Esophagus muscularis mucosa (tissue), 4 donors: ENCODE results near the gene SCFD2. TPM values are rescaled to one million over a fixed set of nuclear protein-coding genes. Genes with fewer than 3 reads are reported as not detected.

Source experiments
- DNase-seq: peaks from one replicate; pipeline ENCODE4 v3.0.0-alpha.2; 2017; ENCODE audit errors: extremely low spot score
- H3K27ac ChIP-seq, 4 donors: fragments of 200-600 bp; sonication (generic); replicated peaks in 1 of 4; 1 replicate in 3 of 4; 2 replicates in 1 of 4; pipeline ENCODE4 v1.5.1; 2016 to 2019; ENCODE audit warnings: mild to moderate bottlenecking in 1 of 4
- H3K27me3 ChIP-seq, 4 donors: fragments of 200-600 bp; sonication (generic); one replicate each; pipeline versions ENCODE4 v1.5.1 to v1.6.0; 2016 to 2019
- H3K36me3 ChIP-seq, 4 donors: fragments of 200-600 bp; sonication (generic); one replicate each; pipeline ENCODE4 v1.5.1; 2016 to 2019
- H3K4me1 ChIP-seq, 4 donors: fragments of 200-600 bp; sonication (generic); one replicate each; pipeline ENCODE4 v1.5.1; 2016 to 2019
- H3K4me3 ChIP-seq, 4 donors: fragments of 200-600 bp; sonication (generic); 1 replicate in 2 of 4; 2 replicates in 2 of 4; pipeline ENCODE4 v1.5.1; 2016 to 2019; ENCODE audit warnings: mild to moderate bottlenecking in 4 of 4, moderate library complexity in 1 of 4
- H3K9me3 ChIP-seq, 4 donors: fragments of 200-600 bp; sonication (generic); 1 replicate in 3 of 4; 2 replicates in 1 of 4; pipeline ENCODE4 v1.5.1; 2016 to 2019
- EP300 ChIP-seq: sonication (generic); formaldehyde crosslinking; IDR thresholded peaks from one replicate; pipeline ENCODE4 v1.6.1; 2017; ENCODE audit warnings: antibody characterized with exemption
- POLR2A ChIP-seq: fragments of 450-650 bp; IDR thresholded peaks from one replicate; pipeline ENCODE4 v1.6.1; 2017; ENCODE audit warnings: antibody characterized with exemption, moderate library complexity, mild to moderate bottlenecking, low read depth
- POLR2AphosphoS5 ChIP-seq, 2 donors: sonication (generic); formaldehyde crosslinking; IDR thresholded peaks; one replicate each; pipeline ENCODE4 v1.6.1; 2017; ENCODE audit warnings: antibody characterized with exemption in 2 of 2
- WGBS: methylation state at CpG from one replicate; pipeline ENCODE4 v1.1.5; 2018; 5-methylcytosine and 5-hydroxymethylcytosine counted together
- intact Hi-C: fragments of 100-400 bp; cut with DNase I; formaldehyde crosslinking; loops from one replicate; pipeline ENCODE4 v1.15.1; 2023
- total RNA-seq, 4 donors: library from RNA; depleted of rRNA; stranded (reverse); fragments of >200 nt; gene quantifications; one replicate each; pipeline versions ENCODE4 v1.1.0 to v1.2.1, GENCODE V29; 2016
- TF ChIP-seq, protein P1 (sequence below), 3 experiments: fragments of 200-600 bp in 2 of 3; fragments of 450-650 bp in 1 of 3; sonication (generic) in 2 of 3; IDR thresholded peaks; one replicate each; pipeline ENCODE4 v1.5.1; 2017 to 2019; ENCODE audit warnings: antibody characterized with exemption in 3 of 3, mild to moderate bottlenecking in 2 of 3, moderate library complexity in 1 of 3

SCFD2 gene
- total RNA-seq, 4 donors from 2014 or later = 10.0 to 15.7 (median 12.7) TPM

DNA sequence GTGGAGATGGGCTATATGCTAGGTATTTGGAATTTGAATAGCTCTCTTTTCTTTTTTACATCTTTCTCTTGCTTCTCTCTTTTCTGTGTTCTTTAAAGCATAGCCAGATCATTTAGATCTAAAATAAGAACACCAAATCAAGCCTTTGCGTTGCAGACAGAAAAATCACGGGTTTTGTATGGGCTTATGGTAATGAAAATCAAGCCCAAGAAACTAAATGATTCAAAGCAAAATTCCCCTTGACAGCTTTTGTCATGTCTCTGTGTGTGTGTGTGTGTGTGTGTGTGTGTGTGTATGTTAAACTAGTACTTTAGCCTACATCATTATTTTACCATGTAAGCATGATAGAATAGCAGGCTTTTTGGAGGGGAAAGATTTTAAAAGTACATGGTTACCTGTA, 505.5 kb downstream of the SCFD2 start:
- no peak for DNase-seq
- intact Hi-C loops = loop anchor here (5.0 kb wide), 2 partner anchors 33 to 138 kb away; no protein-coding TSS in a partner anchor
- no peak for TF ChIP-seq POLR2A
- TF ChIP-seq, protein P1, sequence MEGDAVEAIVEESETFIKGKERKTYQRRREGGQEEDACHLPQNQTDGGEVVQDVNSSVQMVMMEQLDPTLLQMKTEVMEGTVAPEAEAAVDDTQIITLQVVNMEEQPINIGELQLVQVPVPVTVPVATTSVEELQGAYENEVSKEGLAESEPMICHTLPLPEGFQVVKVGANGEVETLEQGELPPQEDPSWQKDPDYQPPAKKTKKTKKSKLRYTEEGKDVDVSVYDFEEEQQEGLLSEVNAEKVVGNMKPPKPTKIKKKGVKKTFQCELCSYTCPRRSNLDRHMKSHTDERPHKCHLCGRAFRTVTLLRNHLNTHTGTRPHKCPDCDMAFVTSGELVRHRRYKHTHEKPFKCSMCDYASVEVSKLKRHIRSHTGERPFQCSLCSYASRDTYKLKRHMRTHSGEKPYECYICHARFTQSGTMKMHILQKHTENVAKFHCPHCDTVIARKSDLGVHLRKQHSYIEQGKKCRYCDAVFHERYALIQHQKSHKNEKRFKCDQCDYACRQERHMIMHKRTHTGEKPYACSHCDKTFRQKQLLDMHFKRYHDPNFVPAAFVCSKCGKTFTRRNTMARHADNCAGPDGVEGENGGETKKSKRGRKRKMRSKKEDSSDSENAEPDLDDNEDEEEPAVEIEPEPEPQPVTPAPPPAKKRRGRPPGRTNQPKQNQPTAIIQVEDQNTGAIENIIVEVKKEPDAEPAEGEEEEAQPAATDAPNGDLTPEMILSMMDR (IDR thresholded peaks at IDR 0.05) = no peak
- no peak for TF ChIP-seq EP300
- no peak for TF ChIP-seq POLR2AphosphoS5 (IDR thresholded peaks at IDR 0.05)
- peaks cover 0 to 2% (median 0%) of the 10 kb centered on the region in 4 donors for H3K36me3 ChIP-seq
- peaks cover 0 to 8% (median 7%) of the 10 kb centered on the region in 4 donors for H3K9me3 ChIP-seq
- 87% methylated on average over 2 of the region's 2 CpGs for WGBS
- peaks cover 0 to 26% (median 8%) of the 10 kb centered on the region in 4 donors for H3K27me3 ChIP-seq
- H3K4me1 ChIP-seq = peaks cover 15 to 31% (median 26%) of the 10 kb centered on the region in 4 donors
- H3K27ac ChIP-seq = no peak overlapping the region
- H3K4me3 ChIP-seq = no peak overlapping the region

DNA sequence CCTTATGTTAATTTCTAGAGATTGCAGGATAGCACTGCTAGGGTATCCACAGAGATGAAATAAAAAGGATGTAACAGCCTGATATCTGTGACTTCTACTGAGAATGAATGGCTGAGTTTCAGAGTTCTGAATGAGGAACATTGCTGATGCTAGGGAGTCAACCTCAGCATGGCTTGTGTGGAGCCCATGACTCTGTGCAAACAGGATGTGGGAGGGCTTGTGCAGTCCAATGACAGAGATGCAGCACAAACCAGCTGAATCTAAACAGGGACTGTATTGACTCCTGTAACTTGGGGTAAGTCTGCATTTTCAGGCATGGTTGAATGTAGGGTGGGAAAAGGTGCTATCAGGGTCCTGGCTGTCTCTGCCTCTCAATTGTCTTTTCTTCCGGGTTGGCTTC, 509.1 kb downstream of the SCFD2 start:
- H3K36me3 ChIP-seq = no peaks in the 10 kb centered on the region
- H3K27me3 ChIP-seq = peaks cover 0 to 9% (median 0%) of the 10 kb centered on the region in 4 donors
- intact Hi-C loops = no loop called here
- no peak for DNase-seq
- peaks cover 18 to 25% (median 25%) of the 10 kb centered on the region in 4 donors for H3K4me1 ChIP-seq
- no peak overlapping the region for H3K4me3 ChIP-seq
- H3K27ac ChIP-seq = no peak overlapping the region
- WGBS = 100% methylated on average over 1 of the region's 1 CpG
- peaks cover 0 to 8% (median 7%) of the 10 kb centered on the region in 4 donors for H3K9me3 ChIP-seq
- TF ChIP-seq EP300 (no peak), POLR2A (no peak), POLR2AphosphoS5 (IDR thresholded peaks at IDR 0.05) (no peak)
- TF ChIP-seq, protein P1 (IDR thresholded peaks at IDR 0.05) = no peak

DNA sequence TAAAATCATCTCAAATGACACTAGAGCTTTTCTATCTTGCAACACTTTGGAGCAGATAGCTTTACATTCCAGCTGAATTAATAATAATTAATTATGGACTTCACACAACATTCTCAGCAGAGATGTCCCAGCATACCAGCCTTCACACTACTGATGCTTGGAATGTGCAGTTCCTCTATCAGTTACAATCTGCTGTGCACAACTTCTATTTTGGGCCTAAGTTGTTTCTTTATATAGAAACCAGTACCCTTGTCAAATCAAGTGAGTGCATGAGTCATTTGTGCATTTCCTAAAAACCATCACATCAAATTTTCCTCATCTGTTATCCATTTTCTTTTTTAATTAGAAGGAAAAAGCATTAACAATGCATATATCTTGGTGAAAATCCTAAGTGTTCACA, 512.5 kb downstream of the SCFD2 start:
- peaks cover 12 to 19% (median 17%) of the 10 kb centered on the region in 4 donors for H3K4me1 ChIP-seq
- intact Hi-C loops = no loop called here
- no peaks in the 10 kb centered on the region for H3K27me3 ChIP-seq
- no peaks in the 10 kb centered on the region for H3K36me3 ChIP-seq
- no peak overlapping the region for H3K27ac ChIP-seq
- no peak overlapping the region for H3K4me3 ChIP-seq
- H3K9me3 ChIP-seq = peaks cover 0 to 5% (median 4%) of the 10 kb centered on the region in 4 donors
- TF ChIP-seq POLR2AphosphoS5 (IDR thresholded peaks at IDR 0.05) (no peak), EP300 (no peak), POLR2A (no peak)
- TF ChIP-seq, protein P1 (IDR thresholded peaks at IDR 0.05) = no peak
- DNase-seq = no peak

DNA sequence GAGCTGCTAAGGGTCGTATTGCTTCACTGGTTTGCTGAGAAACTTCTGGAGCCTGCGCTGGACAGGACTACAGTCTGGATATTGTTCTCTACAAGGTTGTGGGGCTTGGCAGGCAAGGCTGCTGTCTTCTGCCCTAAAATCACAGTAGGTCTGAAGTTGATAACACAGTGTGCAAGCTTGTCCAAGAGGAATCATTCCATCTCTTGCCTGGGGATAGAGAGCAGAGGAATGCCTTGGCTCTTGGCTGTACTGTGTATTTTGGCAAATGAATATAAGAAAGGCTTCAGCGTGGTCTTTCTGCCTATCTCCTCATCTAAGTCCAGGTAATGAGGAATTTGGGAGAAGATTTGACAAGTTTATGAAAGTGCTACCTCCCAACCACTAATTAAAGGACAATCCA, 513.1 kb downstream of the SCFD2 start:
- Histone ChIP-seq H3K27ac (peak overlapping the region in 1 of 4 donors; percentile 23), H3K9me3 (no peaks in the 10 kb centered on the region), H3K27me3 (no peaks in the 10 kb centered on the region), H3K4me1 (peaks cover 12 to 19% (median 17%) of the 10 kb centered on the region in 4 donors), H3K4me3 (no peak overlapping the region), H3K36me3 (no peaks in the 10 kb centered on the region)
- intact Hi-C loops = no loop called here
- no peak for DNase-seq
- TF ChIP-seq, protein P1 (IDR thresholded peaks at IDR 0.05) = no peak
- TF ChIP-seq EP300 (no peak), POLR2A (no peak), POLR2AphosphoS5 (IDR thresholded peaks at IDR 0.05) (no peak)
- WGBS = 39% methylated on average over 3 of the region's 3 CpGs

DNA sequence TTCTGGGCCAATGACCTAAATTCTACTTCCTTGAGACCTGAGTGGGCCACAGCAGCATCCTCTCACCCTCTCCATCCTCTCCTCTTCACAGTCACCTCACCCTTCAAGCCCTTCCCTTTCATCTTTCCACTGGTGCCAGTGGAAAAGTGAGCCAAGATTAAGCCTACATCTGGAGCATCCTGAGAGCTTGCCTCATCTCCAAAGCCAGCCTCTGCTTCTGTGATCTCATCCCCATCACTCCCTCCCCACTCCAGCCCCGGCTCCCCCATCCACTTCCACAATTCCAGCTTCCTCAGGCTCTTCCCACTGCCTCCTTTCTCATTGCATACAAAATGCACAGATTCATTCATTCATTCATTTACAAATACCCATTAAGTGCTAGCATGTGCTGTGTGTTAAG, 513.8 kb downstream of the SCFD2 start:
- no peak for DNase-seq
- H3K27me3 ChIP-seq = no peaks in the 10 kb centered on the region
- TF ChIP-seq POLR2AphosphoS5 (IDR thresholded peaks at IDR 0.05) (no peak), EP300 (no peak), POLR2A (no peak)
- TF ChIP-seq, protein P1 (IDR thresholded peaks at IDR 0.05) = no peak
- H3K4me3 ChIP-seq = no peak overlapping the region
- no peaks in the 10 kb centered on the region for H3K36me3 ChIP-seq
- H3K4me1 ChIP-seq = peaks cover 12 to 19% (median 17%) of the 10 kb centered on the region in 4 donors
- no peaks in the 10 kb centered on the region for H3K9me3 ChIP-seq
- 81% methylated on average over 1 of the region's 1 CpG for WGBS
- H3K27ac ChIP-seq = no peak overlapping the region
- intact Hi-C loops = no loop called here
